Left ventricle myocardium inferior (tissue), 1 donor: ENCODE results near the gene NFKBIL1. TPM values are rescaled to one million over a fixed set of nuclear protein-coding genes. Genes with fewer than 3 reads are reported as not detected.
A peak's percentile ranks its signal among the peaks of the same experiment; 100 is the strongest.

ENCODE experiments used
- DNase-seq: peaks from one replicate; pipeline ENCODE4 v3.0.0-alpha.2; 2020
- H3K27ac ChIP-seq: fragments of 200-600 bp; replicated peaks from 2 replicates; pipeline ENCODE4 v1.8.0; 2021
- H3K27me3 ChIP-seq: fragments of 200-600 bp; 2 replicates; pipeline ENCODE4 v1.8.0; 2021; ENCODE audit warnings: low read depth
- H3K36me3 ChIP-seq: fragments of 200-600 bp; 2 replicates; pipeline ENCODE4 v1.8.0; 2021
- H3K4me1 ChIP-seq: fragments of 200-600 bp; 2 replicates; pipeline ENCODE4 v1.8.0; 2021
- H3K4me3 ChIP-seq: fragments of 200-600 bp; 2 replicates; pipeline ENCODE4 v1.8.0; 2021; ENCODE audit warnings: mild to moderate bottlenecking, moderate library complexity
- H3K9me3 ChIP-seq: fragments of 200-600 bp; replicated peaks from 2 replicates; pipeline ENCODE4 v1.8.0; 2021
- CTCF ChIP-seq: fragments of 200-600 bp; IDR thresholded peaks from 2 replicates; pipeline ENCODE4 v1.8.0; 2021; ENCODE audit warnings: antibody characterized with exemption, mild to moderate bottlenecking, borderline replicate concordance
- intact Hi-C: fragments of 100-400 bp; cut with micrococcal nuclease; formaldehyde crosslinking; loops from one replicate; pipeline ENCODE4 v1.11.0; 2022
- total RNA-seq: library from RNA; stranded (reverse); fragmentation: NEBNext Ultra II Directional; extraction: Animal tissue kit (Norgen Biotek cat#: 25700); gene quantifications from one replicate; pipeline ENCODE4 v1.2.1, GENCODE V29; 2021
- donor health status: DM: no; HTN: yes; CAD: no; lungs with severe emphysema.

NFKBIL1 gene
- total RNA-seq, 1 donor from 2014 or later = 11.5 TPM

- Histone ChIP-seq H3K27ac (no peak overlapping the region), H3K4me1 (peaks cover 57% of the 10 kb centered on the region), H3K27me3 (no peaks in the 10 kb centered on the region), H3K9me3 (no peaks in the 10 kb centered on the region), H3K4me3 (no peak overlapping the region), H3K36me3 (peaks cover 16% of the 10 kb centered on the region)
- intact Hi-C loops = no loop called here
- DNase-seq = no peak
- no peak for TF ChIP-seq CTCF
These were observed 2.7 kb upstream of the NFKBIL1 start for GRCh38 chr6:31544676-31545075.

GRCh38 chr6:31545291-31545690 lies 2.1 kb upstream of the NFKBIL1 start:
- H3K4me1 ChIP-seq = peaks cover 50% of the 10 kb centered on the region
- intact Hi-C loops = no loop called here

GRCh38 chr6:31546339-31546957 lies 960 bp upstream of the NFKBIL1 start, which contains the start of gene ATP6V1G2:
Gene ATP6V1G2, minus strand, starts transcription at chr6:31546608. Its CDS starts 49 bp downstream, at chr6:31546559.
- Histone ChIP-seq H3K27ac (peak within 1 kb of the TSS; percentile 93), H3K9me3 (no peaks in the 10 kb centered on the region), H3K36me3 (peaks cover 24% of the 10 kb centered on the region), H3K27me3 (no peaks in the 10 kb centered on the region), H3K4me3 (peak within 1 kb of the TSS; percentile 70), H3K4me1 (peaks cover 44% of the 10 kb centered on the region)
- DNase-seq = peak; percentile 87
- TF ChIP-seq CTCF = peak; percentile 96
- intact Hi-C loops = loop anchor here (1.0 kb wide), 1 partner anchor 52 kb away; no protein-coding TSS in a partner anchor

More at GRCh38 chr6:31545291-31545690, 2.1 kb upstream of the NFKBIL1 start:
- Histone ChIP-seq H3K27ac (no peak overlapping the region), H3K36me3 (peaks cover 16% of the 10 kb centered on the region), H3K27me3 (no peaks in the 10 kb centered on the region), H3K9me3 (no peaks in the 10 kb centered on the region), H3K4me3 (no peak overlapping the region)
- TF ChIP-seq CTCF = no peak
- no peak for DNase-seq

- H3K9me3 ChIP-seq = no peaks in the 10 kb centered on the region
- no peak for TF ChIP-seq CTCF
- H3K27me3 ChIP-seq = no peaks in the 10 kb centered on the region
- H3K4me3 ChIP-seq = peak overlapping the region; percentile 70
- H3K27ac ChIP-seq = peak overlapping the region; percentile 93
- H3K36me3 ChIP-seq = peaks cover 31% of the 10 kb centered on the region
- intact Hi-C loops = no loop called here
- H3K4me1 ChIP-seq = peaks cover 36% of the 10 kb centered on the region
- no peak for DNase-seq
These were observed 527 bp downstream of the NFKBIL1 start for GRCh38 chr6:31547727-31548543.

GRCh38 chr6:31548544-31548873 lies 1.1 kb downstream of the NFKBIL1 start:
- peaks cover 35% of the 10 kb centered on the region for H3K36me3 ChIP-seq
- no peak for TF ChIP-seq CTCF
- DNase-seq = no peak
- no peaks in the 10 kb centered on the region for H3K27me3 ChIP-seq
- H3K4me1 ChIP-seq = peaks cover 30% of the 10 kb centered on the region
- peak overlapping the region; percentile 93 for H3K27ac ChIP-seq
- H3K9me3 ChIP-seq = no peaks in the 10 kb centered on the region
- intact Hi-C loops = no loop called here
- H3K4me3 ChIP-seq = peak overlapping the region; percentile 70
